HG03196 (cell line): Measurements from ENCODE around the gene JAZF1.

Experiments used
- ATAC-seq: cut with Tn5 transposase; IDR thresholded peaks from one replicate; pipeline ENCODE4 v1.9.1; 2021; ENCODE audit not compliant: unreplicated experiment

Gene JAZF1

DNA sequence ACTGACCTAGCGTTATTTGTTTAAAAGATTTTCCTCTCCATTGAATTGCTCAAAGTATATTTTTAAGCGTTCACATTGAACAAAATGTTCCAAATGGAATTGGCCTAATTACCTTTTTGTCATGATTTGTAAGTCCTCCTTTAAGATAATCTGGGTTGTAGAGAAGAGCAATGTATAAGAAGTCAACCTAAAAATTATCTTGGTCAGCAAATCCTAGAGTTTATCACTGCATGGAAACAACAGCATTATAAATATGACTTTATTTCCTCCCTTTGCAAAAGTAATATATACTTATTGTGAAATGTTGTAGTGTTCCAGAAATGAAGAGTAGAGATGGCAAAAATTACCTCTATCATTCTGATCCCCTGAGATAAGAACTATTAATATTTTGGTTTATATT, 381.4 kb downstream of the JAZF1 start:
- no peak for ATAC-seq

DNA sequence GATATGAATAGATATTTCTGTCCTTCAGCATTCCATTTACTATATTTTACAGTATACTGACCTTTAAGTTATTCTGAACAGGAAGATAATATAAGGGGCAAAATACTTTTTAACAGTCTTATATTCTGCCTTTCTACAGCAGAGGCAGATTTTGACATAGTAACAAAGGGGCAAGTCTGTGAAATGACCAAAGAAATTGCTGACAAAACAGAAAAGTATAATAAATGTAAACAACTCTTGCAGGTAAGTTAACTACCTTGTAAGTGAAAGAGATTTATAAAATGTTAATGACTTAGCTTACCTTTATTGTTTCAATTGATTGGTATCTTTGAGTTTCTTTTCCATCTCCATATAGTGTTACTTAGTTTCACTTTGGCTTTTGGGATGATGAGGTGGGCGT, 384.6 kb downstream of the JAZF1 start:
- ATAC-seq = no peak

DNA sequence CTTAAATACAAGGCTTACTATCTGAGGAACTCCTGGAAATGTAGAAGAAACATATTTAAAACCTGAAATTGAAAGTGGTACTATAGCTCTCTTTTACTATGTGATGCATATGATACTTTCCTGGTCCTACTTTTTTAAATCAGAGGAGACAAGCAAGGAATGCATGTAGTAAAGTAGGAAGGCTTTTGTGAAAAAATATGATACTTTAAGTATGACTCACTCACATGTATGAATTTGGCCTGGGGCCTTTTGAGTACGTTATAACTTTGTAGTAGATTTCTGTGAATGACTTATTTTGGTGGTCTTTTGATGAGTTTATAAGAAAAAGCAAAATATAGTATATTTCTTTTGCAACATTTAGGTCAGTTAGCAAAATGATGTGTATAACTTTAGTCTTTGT, 386.8 kb downstream of the JAZF1 start:
- ATAC-seq = no peak

DNA sequence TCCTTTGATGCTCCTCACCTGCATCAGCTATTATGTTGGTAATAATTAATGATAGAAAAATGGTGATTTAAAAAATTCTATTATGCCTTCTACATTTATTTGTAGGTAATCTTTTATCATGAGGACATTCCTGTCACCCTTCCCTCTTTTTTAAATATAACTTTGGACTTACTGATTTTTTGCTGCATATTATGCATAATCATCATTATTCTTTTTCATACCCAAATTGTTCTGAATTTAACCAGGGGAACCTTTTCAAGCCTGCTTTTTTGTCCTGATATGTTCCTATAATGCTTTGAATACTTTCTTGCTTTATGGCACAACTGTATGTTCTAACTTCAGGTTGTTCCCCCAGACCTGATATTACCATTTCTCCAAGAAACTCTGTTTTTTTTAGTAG, 392.2 kb downstream of the JAZF1 start:
- ATAC-seq = no peak

DNA sequence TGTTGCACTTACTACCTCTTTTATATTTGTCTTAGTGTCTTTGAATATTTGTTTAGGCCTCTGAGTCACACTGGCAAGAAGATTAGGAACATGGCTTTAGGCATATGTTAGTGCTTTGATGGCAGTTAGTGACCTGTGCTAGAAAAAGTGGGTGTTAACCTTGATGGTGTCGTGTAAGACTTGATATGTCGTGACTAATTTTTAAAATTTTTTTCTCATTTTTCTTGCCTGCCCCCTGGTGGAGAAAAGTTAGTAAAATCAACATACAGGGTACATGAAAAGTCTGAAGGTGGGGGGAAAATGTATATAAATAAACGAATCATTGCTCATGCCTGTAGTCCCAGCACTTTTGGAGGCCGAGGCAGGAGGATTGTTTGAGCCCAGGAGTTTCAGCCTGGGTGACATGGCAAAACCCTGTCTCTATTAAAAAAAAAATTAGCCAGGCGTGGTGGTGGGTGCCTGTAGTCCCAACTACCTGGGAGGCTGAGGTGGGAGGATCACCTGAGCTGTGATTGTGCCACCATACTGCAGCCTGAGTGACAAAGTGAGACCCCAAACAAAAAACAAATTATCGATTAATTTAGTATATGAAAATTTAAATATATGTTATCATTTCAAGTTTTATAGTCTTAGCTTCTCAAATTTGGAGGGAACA, 396.1 kb downstream of the JAZF1 start:
- no peak for ATAC-seq

- no peak for ATAC-seq
Measured at GRCh38 chr7:27782849-27783248, 397.7 kb downstream of the JAZF1 start.

GRCh38 chr7:27781188-27781587, 399.4 kb downstream of the JAZF1 start:
- ATAC-seq = no peak
